B cell (primary cell): ENCODE results near the gene CAMK4.

Source experiments
- EZH2 ChIP-seq: IDR thresholded peaks from 2 replicates; pipeline ENCODE4 v1.6.1; 2012; ENCODE audit warnings: borderline replicate concordance, low read depth, mild to moderate bottlenecking, moderate library complexity, low read length; ENCODE audit not compliant: insufficient read depth, poor library complexity, severe bottlenecking
- TF ChIP-seq, protein P1 (sequence below): fragments of 200-600 bp; IDR thresholded peaks from one replicate; pipeline ENCODE4 v1.8.0; 2022; ENCODE audit warnings: antibody characterized with exemption, mild to moderate bottlenecking

GRCh38 chr5:111453295-111453694, 229.1 kb downstream of the CAMK4 start:
- TF ChIP-seq, protein P1, sequence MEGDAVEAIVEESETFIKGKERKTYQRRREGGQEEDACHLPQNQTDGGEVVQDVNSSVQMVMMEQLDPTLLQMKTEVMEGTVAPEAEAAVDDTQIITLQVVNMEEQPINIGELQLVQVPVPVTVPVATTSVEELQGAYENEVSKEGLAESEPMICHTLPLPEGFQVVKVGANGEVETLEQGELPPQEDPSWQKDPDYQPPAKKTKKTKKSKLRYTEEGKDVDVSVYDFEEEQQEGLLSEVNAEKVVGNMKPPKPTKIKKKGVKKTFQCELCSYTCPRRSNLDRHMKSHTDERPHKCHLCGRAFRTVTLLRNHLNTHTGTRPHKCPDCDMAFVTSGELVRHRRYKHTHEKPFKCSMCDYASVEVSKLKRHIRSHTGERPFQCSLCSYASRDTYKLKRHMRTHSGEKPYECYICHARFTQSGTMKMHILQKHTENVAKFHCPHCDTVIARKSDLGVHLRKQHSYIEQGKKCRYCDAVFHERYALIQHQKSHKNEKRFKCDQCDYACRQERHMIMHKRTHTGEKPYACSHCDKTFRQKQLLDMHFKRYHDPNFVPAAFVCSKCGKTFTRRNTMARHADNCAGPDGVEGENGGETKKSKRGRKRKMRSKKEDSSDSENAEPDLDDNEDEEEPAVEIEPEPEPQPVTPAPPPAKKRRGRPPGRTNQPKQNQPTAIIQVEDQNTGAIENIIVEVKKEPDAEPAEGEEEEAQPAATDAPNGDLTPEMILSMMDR, result no peak
- no peak for TF ChIP-seq EZH2
